ENCODE results near the gene PTPRE. TPM values are rescaled to one million over a fixed set of nuclear protein-coding genes. Genes with fewer than 3 reads are reported as not detected.
A peak's percentile ranks its signal among the peaks of the same experiment; 100 is the strongest.
"Not testable (repeated sequence)": the region's sequence is repeated elsewhere in the genome, so short reads cannot be mapped to it uniquely, and the experiment has no call there.

Gene PTPRE
- total RNA-seq, 4 donors from 2014 or later = 10.2 to 46.8 (median 28.8) TPM

- Histone ChIP-seq H3K27ac (no peak overlapping the region), H3K4me1 (no peaks in the 10 kb centered on the region), H3K36me3 (peaks cover 9% of the 10 kb centered on the region), H3K9me3 (no peaks in the 10 kb centered on the region), H3K27me3 (no peaks in the 10 kb centered on the region), H3K4me3 (no peak overlapping the region)
- 66% methylated on average over 12 of the region's 12 CpGs for WGBS
- peak in 1 of 2 donors; percentile 76 for DNase-seq (ENCODE audit: low spot score in 2 of 2)
- TF ChIP-seq EP300 (IDR thresholded peaks at IDR 0.05) = no peak
- no peak for TF ChIP-seq CTCF (IDR thresholded peaks at IDR 0.05)
- TF ChIP-seq POLR2A (IDR thresholded peaks at IDR 0.05) = no peak
- TF ChIP-seq POLR2AphosphoS5 (IDR thresholded peaks at IDR 0.05) = no peak
Observed at GRCh38 chr10:128087884-128088709, 181.2 kb downstream of the PTPRE start.

- DNase-seq (ENCODE audit: low spot score in 2 of 2) = no peak
Observed at GRCh38 chr10:128091636-128092210, 184.8 kb downstream of the PTPRE start.

GRCh38 chr10:128092454-128092853, 185.6 kb downstream of the PTPRE start:
- no peak for DNase-seq (ENCODE audit: low spot score in 2 of 2)
- 88% methylated on average over 3 of the region's 3 CpGs for WGBS

More at GRCh38 chr10:128091636-128092210, 184.8 kb downstream of the PTPRE start:
- H3K27me3 ChIP-seq = no peaks in the 10 kb centered on the region
- 69% methylated on average over 17 of the region's 17 CpGs for WGBS
- no peaks in the 10 kb centered on the region for H3K36me3 ChIP-seq
- no peaks in the 10 kb centered on the region for H3K9me3 ChIP-seq
- no peak overlapping the region for H3K4me3 ChIP-seq
- H3K27ac ChIP-seq = no peak overlapping the region
- no peaks in the 10 kb centered on the region for H3K4me1 ChIP-seq
- no peak for TF ChIP-seq EP300 (IDR thresholded peaks at IDR 0.05)
- TF ChIP-seq POLR2A (IDR thresholded peaks at IDR 0.05) = no peak
- no peak for TF ChIP-seq POLR2AphosphoS5 (IDR thresholded peaks at IDR 0.05)
- TF ChIP-seq CTCF (IDR thresholded peaks at IDR 0.05) = no peak

GRCh38 chr10:128094596-128094995, 187.7 kb downstream of the PTPRE start:
- DNase-seq (ENCODE audit: low spot score in 2 of 2) = not testable (repeated sequence)

More at GRCh38 chr10:128092454-128092853, 185.6 kb downstream of the PTPRE start:
- H3K9me3 ChIP-seq = no peaks in the 10 kb centered on the region
- H3K4me1 ChIP-seq = no peaks in the 10 kb centered on the region
- no peak overlapping the region for H3K27ac ChIP-seq
- no peak overlapping the region for H3K4me3 ChIP-seq
- H3K27me3 ChIP-seq = no peaks in the 10 kb centered on the region
- TF ChIP-seq POLR2AphosphoS5 (IDR thresholded peaks at IDR 0.05) (no peak), CTCF (IDR thresholded peaks at IDR 0.05) (no peak)
- no peaks in the 10 kb centered on the region for H3K36me3 ChIP-seq

GRCh38 chr10:128095027-128095752, 188.3 kb downstream of the PTPRE start:
- Histone ChIP-seq H3K27me3 (no peaks in the 10 kb centered on the region), H3K36me3 (no peaks in the 10 kb centered on the region), H3K4me1 (no peaks in the 10 kb centered on the region), H3K4me3 (no peak overlapping the region), H3K27ac (no peak overlapping the region), H3K9me3 (no peaks in the 10 kb centered on the region)
- 78% methylated on average over 11 of the region's 11 CpGs for WGBS
- no peak for TF ChIP-seq EP300 (IDR thresholded peaks at IDR 0.05)
- TF ChIP-seq POLR2A (IDR thresholded peaks at IDR 0.05) = no peak
- no peak for TF ChIP-seq POLR2AphosphoS5 (IDR thresholded peaks at IDR 0.05)
- TF ChIP-seq CTCF (IDR thresholded peaks at IDR 0.05) = no peak
- no peak for DNase-seq (ENCODE audit: low spot score in 2 of 2)

More at GRCh38 chr10:128094596-128094995, 187.7 kb downstream of the PTPRE start:
- H3K9me3 ChIP-seq, H3K27ac ChIP-seq, H3K27me3 ChIP-seq, H3K4me1 ChIP-seq, H3K36me3 ChIP-seq, H3K4me3 ChIP-seq: not testable (repeated sequence)
- 95% methylated on average over 4 of the region's 4 CpGs for WGBS
